GM06990 (cell line): ENCODE results near the gene TMPRSS4.
A peak's percentile ranks its signal among the peaks of the same experiment; 100 is the strongest.

ENCODE experiments used
- DNase-seq: peaks from one replicate; pipeline ENCODE4 v3.0.0-alpha.2; 2011; ENCODE audit not compliant: insufficient read length; ENCODE audit errors: extremely low read depth
- H3K27me3 ChIP-seq: replicated peaks from 2 replicates; pipeline ENCODE4 v1.6.0; 2011; ENCODE audit warnings: low read length; ENCODE audit not compliant: control insufficient read depth, insufficient read depth
- H3K36me3 ChIP-seq: 2 replicates; pipeline ENCODE4 v1.5.1; 2011; ENCODE audit warnings: low read length; ENCODE audit not compliant: control insufficient read depth, insufficient read depth
- H3K4me3 ChIP-seq: replicated peaks from 2 replicates; pipeline ENCODE4 v1.5.1; 2011; ENCODE audit warnings: low read depth, mild to moderate bottlenecking, control low read depth, low read length
- TF ChIP-seq, protein P1 (sequence below): IDR thresholded peaks from 2 replicates; pipeline ENCODE4 v1.5.1; 2011; ENCODE audit warnings: low read length, control low read depth, mild to moderate bottlenecking, inconsistent platforms; ENCODE audit not compliant: insufficient read depth, poor library complexity, severe bottlenecking

Gene TMPRSS4

DNA sequence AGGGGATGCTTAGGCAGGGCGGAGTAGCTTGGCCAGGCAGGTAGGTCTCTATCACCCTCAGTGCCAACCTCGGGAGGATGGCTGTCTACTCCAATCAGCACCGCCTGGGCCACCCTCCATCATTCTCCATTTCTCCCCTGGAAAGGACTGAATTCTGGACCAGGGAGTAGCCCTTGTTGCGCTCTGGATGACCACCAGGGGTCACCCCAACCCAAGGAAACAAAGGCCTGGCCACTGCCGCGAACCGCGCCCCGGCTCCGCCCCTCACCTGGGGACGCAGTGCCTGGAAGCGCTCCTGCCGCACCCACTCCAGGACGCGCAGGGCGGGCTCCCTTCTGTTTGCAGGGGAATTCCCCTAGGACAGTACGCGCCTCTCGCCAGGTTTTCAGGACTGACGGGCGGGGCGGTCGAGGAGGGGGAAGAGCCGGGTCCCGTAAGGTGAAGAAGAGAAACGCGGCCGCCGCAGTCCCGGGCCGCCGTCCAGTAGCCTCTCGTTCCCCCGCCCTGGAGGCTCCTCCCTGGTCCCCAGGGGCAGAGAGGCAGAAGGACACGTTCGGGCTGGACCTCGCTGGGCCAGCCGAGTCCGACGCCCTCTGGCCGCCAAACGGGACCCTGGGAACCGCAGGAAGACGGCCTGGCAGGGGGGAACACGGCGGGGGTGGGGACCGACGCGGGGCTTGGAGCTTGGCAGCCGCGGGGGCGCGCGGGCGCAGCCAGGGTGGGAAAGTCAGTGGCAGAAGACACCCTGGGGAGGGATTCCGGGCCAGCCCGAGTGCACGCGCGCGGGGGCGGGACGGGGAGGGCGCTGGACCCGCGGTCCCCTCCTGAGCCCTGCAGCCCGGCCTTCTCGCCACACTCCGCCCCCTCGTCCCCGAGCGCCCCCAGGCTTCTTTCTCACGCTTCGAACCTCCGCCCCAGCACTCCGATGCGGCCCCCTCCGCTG, 68.7 kb downstream of the TMPRSS4 start:
- peak; percentile 81 for DNase-seq
- TF ChIP-seq, protein P1, sequence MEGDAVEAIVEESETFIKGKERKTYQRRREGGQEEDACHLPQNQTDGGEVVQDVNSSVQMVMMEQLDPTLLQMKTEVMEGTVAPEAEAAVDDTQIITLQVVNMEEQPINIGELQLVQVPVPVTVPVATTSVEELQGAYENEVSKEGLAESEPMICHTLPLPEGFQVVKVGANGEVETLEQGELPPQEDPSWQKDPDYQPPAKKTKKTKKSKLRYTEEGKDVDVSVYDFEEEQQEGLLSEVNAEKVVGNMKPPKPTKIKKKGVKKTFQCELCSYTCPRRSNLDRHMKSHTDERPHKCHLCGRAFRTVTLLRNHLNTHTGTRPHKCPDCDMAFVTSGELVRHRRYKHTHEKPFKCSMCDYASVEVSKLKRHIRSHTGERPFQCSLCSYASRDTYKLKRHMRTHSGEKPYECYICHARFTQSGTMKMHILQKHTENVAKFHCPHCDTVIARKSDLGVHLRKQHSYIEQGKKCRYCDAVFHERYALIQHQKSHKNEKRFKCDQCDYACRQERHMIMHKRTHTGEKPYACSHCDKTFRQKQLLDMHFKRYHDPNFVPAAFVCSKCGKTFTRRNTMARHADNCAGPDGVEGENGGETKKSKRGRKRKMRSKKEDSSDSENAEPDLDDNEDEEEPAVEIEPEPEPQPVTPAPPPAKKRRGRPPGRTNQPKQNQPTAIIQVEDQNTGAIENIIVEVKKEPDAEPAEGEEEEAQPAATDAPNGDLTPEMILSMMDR: peak; percentile 90
- H3K36me3 ChIP-seq: no peaks in the 10 kb centered on the region
- H3K4me3 ChIP-seq: peak overlapping the region; percentile 55
- peaks cover 5% of the 10 kb centered on the region for H3K27me3 ChIP-seq

DNA sequence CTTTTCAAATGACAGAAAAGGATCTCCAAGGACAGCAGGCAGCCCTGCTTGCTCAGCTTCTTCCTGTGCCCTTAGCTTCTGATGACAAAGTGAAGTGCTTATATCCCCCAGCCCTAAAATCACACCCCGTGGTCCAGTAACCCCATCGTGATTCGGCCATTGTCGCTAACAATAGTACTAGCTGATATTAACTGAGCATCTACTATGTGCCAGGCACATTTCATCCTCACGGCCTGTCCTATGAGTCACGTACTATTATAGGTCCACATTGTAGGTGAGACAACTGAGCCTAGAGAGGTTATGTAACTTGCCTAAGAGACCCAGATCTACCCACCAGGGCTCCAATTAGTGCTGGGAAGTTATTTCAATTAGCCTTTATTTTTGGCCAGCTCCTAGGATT, 69.7 kb downstream of the TMPRSS4 start:
- Histone ChIP-seq H3K27me3 (peaks cover 5% of the 10 kb centered on the region), H3K4me3 (no peak overlapping the region), H3K36me3 (no peaks in the 10 kb centered on the region)
- DNase-seq: no peak
- TF ChIP-seq, protein P1: no peak

DNA sequence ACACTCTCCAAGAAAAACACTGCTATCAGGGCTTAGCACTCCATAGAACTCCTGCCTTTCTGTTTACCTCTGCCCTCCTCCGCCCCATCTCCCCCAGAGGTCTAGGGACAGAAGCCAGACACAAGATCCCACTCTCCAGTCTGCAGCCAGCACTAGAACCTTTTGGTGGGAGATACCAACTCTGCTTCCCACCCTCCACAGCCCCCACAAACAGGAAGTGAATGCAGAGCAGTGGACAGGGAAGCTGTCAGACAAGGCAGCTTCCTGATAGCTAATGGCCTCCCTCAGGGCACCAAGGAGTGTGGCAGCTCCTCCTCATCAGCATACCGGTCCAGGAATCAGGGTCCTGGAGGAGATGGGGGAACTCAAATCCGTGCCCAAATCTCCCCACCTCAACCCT, 70.6 kb downstream of the TMPRSS4 start:
- no peak overlapping the region for H3K4me3 ChIP-seq
- no peak for DNase-seq
- no peaks in the 10 kb centered on the region for H3K36me3 ChIP-seq
- H3K27me3 ChIP-seq: peaks cover 7% of the 10 kb centered on the region
- TF ChIP-seq, protein P1: no peak

DNA sequence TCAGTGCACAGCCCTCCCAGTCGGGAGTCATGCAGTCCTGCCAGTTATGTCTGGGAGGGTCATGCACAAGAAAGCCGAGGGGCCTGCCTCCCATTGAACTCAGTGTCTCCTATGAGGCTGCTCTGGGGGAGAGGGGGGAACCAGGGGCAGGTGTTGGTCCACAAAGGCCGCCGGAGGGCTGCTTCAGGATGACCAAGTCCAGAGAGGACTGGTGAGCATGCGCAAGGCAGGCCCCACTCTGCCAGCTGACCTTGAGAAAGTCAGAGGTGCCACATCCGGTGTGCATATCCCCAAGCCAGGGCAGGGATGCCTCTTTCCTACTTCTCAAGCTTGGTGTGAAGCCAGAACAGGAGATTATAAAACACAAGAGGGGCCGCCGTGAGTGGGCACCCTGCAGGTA, 71.4 kb downstream of the TMPRSS4 start:
- peaks cover 7% of the 10 kb centered on the region for H3K27me3 ChIP-seq

DNA sequence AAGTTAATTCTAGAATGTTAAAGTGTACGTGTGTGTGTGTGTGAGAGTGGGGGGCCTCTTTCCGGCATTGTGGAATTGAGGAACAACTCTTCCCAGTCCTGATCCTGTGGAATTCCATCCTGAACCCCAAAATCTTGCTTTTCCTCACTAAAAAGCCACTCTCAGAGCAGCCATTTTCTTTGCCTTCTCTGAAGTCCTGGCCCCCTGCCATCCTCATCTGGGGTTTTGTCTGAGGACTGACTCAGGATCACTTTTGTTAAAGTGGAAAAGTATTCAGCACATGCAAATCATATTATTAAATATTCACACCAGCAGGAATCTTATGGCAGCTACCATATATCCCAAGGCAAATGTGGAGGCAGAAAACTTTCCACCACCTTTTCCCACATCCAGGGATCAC, 72.0 kb downstream of the TMPRSS4 start:
- Histone ChIP-seq H3K27me3 (peaks cover 8% of the 10 kb centered on the region), H3K36me3 (no peaks in the 10 kb centered on the region)

More for the DNA sequence above, 71.4 kb downstream of the TMPRSS4 start:
- Histone ChIP-seq H3K36me3 (no peaks in the 10 kb centered on the region), H3K4me3 (no peak overlapping the region)
- TF ChIP-seq, protein P1: no peak
- no peak for DNase-seq

More for the DNA sequence above, 72.0 kb downstream of the TMPRSS4 start:
- H3K4me3 ChIP-seq: no peak overlapping the region
- no peak for DNase-seq
- TF ChIP-seq, protein P1: no peak
